Activated CD4-positive, alpha-beta T cell treated with anti-CD3 and anti-CD28 coated beads, Interleukin-2, amount 10 ng/mL, durations not matched to agents 7 days and 5 days (primary cell): ENCODE results near the gene ENPP7. TPM values are rescaled to one million over a fixed set of nuclear protein-coding genes. Genes with fewer than 3 reads are reported as not detected.

Experiments used
- CTCF ChIA-PET: fragments of 350-600 bp; sonication (Branson Sonifier 250); formaldehyde crosslinking; loops from one replicate; lab custom pipeline; 2021; ENCODE audit warnings: antibody characterized with exemption; lab: Charles Lee
- POLR2A ChIA-PET: fragments of 350-600 bp; sonication (Branson Sonifier 250); formaldehyde crosslinking; loops from one replicate; lab custom pipeline; 2021; ENCODE audit warnings: antibody characterized with exemption; lab: Charles Lee
- DNase-seq: peaks from one replicate; pipeline ENCODE4 v3.0.0-alpha.2; 2020
- H3K27ac Mint-ChIP-seq: one replicate; pipeline ENCODE4 v1.8.0; 2021; ENCODE audit warnings: mild to moderate bottlenecking, moderate library complexity, mixed read lengths
- H3K27me3 Mint-ChIP-seq: one replicate; pipeline ENCODE4 v1.8.0; 2021; ENCODE audit warnings: mixed read lengths
- H3K36me3 Mint-ChIP-seq: one replicate; pipeline ENCODE4 v1.8.0; 2021; ENCODE audit warnings: low read depth, mixed read lengths
- H3K4me1 Mint-ChIP-seq: one replicate; pipeline ENCODE4 v1.8.0; 2021; ENCODE audit warnings: mixed read lengths
- H3K4me3 Mint-ChIP-seq: one replicate; pipeline ENCODE4 v1.8.0; 2021; ENCODE audit warnings: mild to moderate bottlenecking, moderate library complexity, mixed read lengths
- H3K9me3 Mint-ChIP-seq: one replicate; pipeline ENCODE4 v1.8.0; 2021; ENCODE audit warnings: mixed read lengths
- total RNA-seq, 2 experiments: library from RNA; stranded (reverse); gene quantifications; one replicate each; pipeline ENCODE4 v1.2.3, GENCODE V29; 2021

Gene ENPP7
- total RNA-seq, 2 experiments from 2014 or later: not detected

GRCh38 chr17:79695293-79695790 lies 35.4 kb upstream of the ENPP7 start:
- no peak for DNase-seq
- CTCF ChIA-PET: interaction anchor here (0.8 to 1.2 kb wide), 2 partner anchors 20 to 46 kb away, joined by 3 to 4 read pairs; no protein-coding TSS in a partner anchor
- H3K36me3 Mint-ChIP-seq: no peaks in the 10 kb centered on the region
- H3K27ac Mint-ChIP-seq: no peak overlapping the region
- H3K27me3 Mint-ChIP-seq: peaks cover 6% of the 10 kb centered on the region
- no peak overlapping the region for H3K4me3 Mint-ChIP-seq
- H3K9me3 Mint-ChIP-seq: no peaks in the 10 kb centered on the region
- no peaks in the 10 kb centered on the region for H3K4me1 Mint-ChIP-seq
- POLR2A ChIA-PET: no interaction called here

GRCh38 chr17:79695797-79696609 lies 34.7 kb upstream of the ENPP7 start:
- Mint-ChIP-seq H3K9me3 (no peaks in the 10 kb centered on the region), H3K4me1 (no peaks in the 10 kb centered on the region), H3K36me3 (no peaks in the 10 kb centered on the region), H3K4me3 (no peak overlapping the region), H3K27ac (no peak overlapping the region), H3K27me3 (peaks cover 6% of the 10 kb centered on the region)
- CTCF ChIA-PET: interaction anchor here (0.8 to 1.4 kb wide), 3 partner anchors 21 to 83 kb away, joined by 3 to 4 read pairs (median 4); no protein-coding TSS in a partner anchor
- no peak for DNase-seq
- POLR2A ChIA-PET: no interaction called here

GRCh38 chr17:79696610-79696982 lies 34.1 kb upstream of the ENPP7 start:
- H3K4me3 Mint-ChIP-seq: no peak overlapping the region
- no peak for DNase-seq
- no peaks in the 10 kb centered on the region for H3K4me1 Mint-ChIP-seq
- POLR2A ChIA-PET: no interaction called here
- H3K27ac Mint-ChIP-seq: no peak overlapping the region
- CTCF ChIA-PET: interaction anchor here (1.4 kb wide), 1 partner anchor 84 kb away, joined by 4 read pairs; no protein-coding TSS in a partner anchor
- no peaks in the 10 kb centered on the region for H3K9me3 Mint-ChIP-seq
- H3K36me3 Mint-ChIP-seq: no peaks in the 10 kb centered on the region
- peaks cover 6% of the 10 kb centered on the region for H3K27me3 Mint-ChIP-seq

GRCh38 chr17:79698146-79698846 lies 32.4 kb upstream of the ENPP7 start:
- no peak overlapping the region for H3K4me3 Mint-ChIP-seq
- ChIA-PET CTCF (interaction anchor here (1.1 kb wide), 1 partner anchor 11 kb away, joined by 5 read pairs; no protein-coding TSS in a partner anchor), POLR2A (no interaction called here)
- no peaks in the 10 kb centered on the region for H3K36me3 Mint-ChIP-seq
- peaks cover 6% of the 10 kb centered on the region for H3K27me3 Mint-ChIP-seq
- H3K9me3 Mint-ChIP-seq: no peaks in the 10 kb centered on the region
- DNase-seq: no peak
- H3K4me1 Mint-ChIP-seq: no peaks in the 10 kb centered on the region
- no peak overlapping the region for H3K27ac Mint-ChIP-seq

GRCh38 chr17:79699386-79700036 lies 31.2 kb upstream of the ENPP7 start:
- Mint-ChIP-seq H3K4me1 (no peaks in the 10 kb centered on the region), H3K27me3 (peaks cover 6% of the 10 kb centered on the region), H3K36me3 (no peaks in the 10 kb centered on the region), H3K9me3 (no peaks in the 10 kb centered on the region), H3K27ac (no peak overlapping the region), H3K4me3 (no peak overlapping the region)
- no peak for DNase-seq
- ChIA-PET CTCF (no interaction called here), POLR2A (no interaction called here)

GRCh38 chr17:79700592-79700991 lies 30.2 kb upstream of the ENPP7 start:
- Mint-ChIP-seq H3K9me3 (no peaks in the 10 kb centered on the region), H3K4me1 (no peaks in the 10 kb centered on the region), H3K4me3 (no peak overlapping the region), H3K36me3 (no peaks in the 10 kb centered on the region), H3K27me3 (peaks cover 6% of the 10 kb centered on the region), H3K27ac (no peak overlapping the region)
- DNase-seq: no peak
- POLR2A ChIA-PET: no interaction called here
- CTCF ChIA-PET: no interaction called here

- H3K4me1 Mint-ChIP-seq: no peaks in the 10 kb centered on the region
- H3K4me3 Mint-ChIP-seq: no peak overlapping the region
- H3K9me3 Mint-ChIP-seq: no peaks in the 10 kb centered on the region
- H3K27ac Mint-ChIP-seq: no peak overlapping the region
- DNase-seq: no peak
- peaks cover 2% of the 10 kb centered on the region for H3K27me3 Mint-ChIP-seq
- CTCF ChIA-PET: no interaction called here
- H3K36me3 Mint-ChIP-seq: no peaks in the 10 kb centered on the region
- POLR2A ChIA-PET: no interaction called here
These were observed 28.7 kb upstream of the ENPP7 start for GRCh38 chr17:79702034-79702433.

GRCh38 chr17:79702550-79703236 lies 28.1 kb upstream of the ENPP7 start:
- DNase-seq: no peak
- no peak overlapping the region for H3K4me3 Mint-ChIP-seq
- H3K36me3 Mint-ChIP-seq: no peaks in the 10 kb centered on the region
- CTCF ChIA-PET: no interaction called here
- no peaks in the 10 kb centered on the region for H3K27me3 Mint-ChIP-seq
- H3K27ac Mint-ChIP-seq: no peak overlapping the region
- no peaks in the 10 kb centered on the region for H3K4me1 Mint-ChIP-seq
- POLR2A ChIA-PET: no interaction called here
- no peaks in the 10 kb centered on the region for H3K9me3 Mint-ChIP-seq

- no peaks in the 10 kb centered on the region for H3K27me3 Mint-ChIP-seq
These were observed 26.1 kb upstream of the ENPP7 start for GRCh38 chr17:79704691-79705090.

GRCh38 chr17:79705674-79706073 lies 25.1 kb upstream of the ENPP7 start:
- Mint-ChIP-seq H3K4me1 (peaks cover 3% of the 10 kb centered on the region), H3K27ac (no peak overlapping the region), H3K9me3 (no peaks in the 10 kb centered on the region), H3K27me3 (no peaks in the 10 kb centered on the region), H3K36me3 (no peaks in the 10 kb centered on the region), H3K4me3 (no peak overlapping the region)
- CTCF ChIA-PET: no interaction called here
- POLR2A ChIA-PET: no interaction called here
- DNase-seq: no peak

More at GRCh38 chr17:79704691-79705090, 26.1 kb upstream of the ENPP7 start:
- ChIA-PET POLR2A (no interaction called here), CTCF (no interaction called here)
- H3K36me3 Mint-ChIP-seq: no peaks in the 10 kb centered on the region
- no peak overlapping the region for H3K27ac Mint-ChIP-seq
- peaks cover 3% of the 10 kb centered on the region for H3K4me1 Mint-ChIP-seq
- no peak overlapping the region for H3K4me3 Mint-ChIP-seq
- H3K9me3 Mint-ChIP-seq: no peaks in the 10 kb centered on the region
- DNase-seq: no peak

- CTCF ChIA-PET: interaction anchor here (0.9 kb wide), 1 partner anchor 35 kb away, joined by 3 read pairs; no protein-coding TSS in a partner anchor
- Mint-ChIP-seq H3K27ac (no peak overlapping the region), H3K4me3 (no peak overlapping the region), H3K4me1 (peaks cover 3% of the 10 kb centered on the region), H3K27me3 (no peaks in the 10 kb centered on the region), H3K36me3 (no peaks in the 10 kb centered on the region), H3K9me3 (no peaks in the 10 kb centered on the region)
- POLR2A ChIA-PET: no interaction called here
- no peak for DNase-seq
These were observed 23.6 kb upstream of the ENPP7 start for GRCh38 chr17:79706931-79707850.
